NCI-H510A treated with DMSO at 0.1 percent for 48 hours (cell line): ENCODE data around the gene FAR1.

Experiments
- DNase-seq: peaks from one replicate; lab custom pipeline; 2025; lab: John Stamatoyannopoulos, UW

Gene FAR1

GRCh38 chr11:13777341-13777985 is 109.0 kb downstream of the FAR1 start:
- no peak for DNase-seq

- no peak for DNase-seq
Measured at GRCh38 chr11:13778345-13778744, 109.9 kb downstream of the FAR1 start.

GRCh38 chr11:13781153-13781552 is 112.7 kb downstream of the FAR1 start:
- no peak for DNase-seq
